Measurements from ENCODE around the gene TMEM242. TPM values are rescaled to one million over a fixed set of nuclear protein-coding genes. Genes with fewer than 3 reads are reported as not detected.
A peak's percentile ranks its signal among the peaks of the same experiment; 100 is the strongest.

TMEM242 gene
- total RNA-seq, 3 donors from 2014 or later: 10.0 to 14.1 (median 13.4) TPM

GRCh38 chr6:157304899-157305663 lies 18.2 kb downstream of the TMEM242 start:
- Histone ChIP-seq H3K4me1 (ENCODE audit: low read depth) (peaks cover 22% of the 10 kb centered on the region), H3K9me3 (no peaks in the 10 kb centered on the region), H3K4me3 (no peak overlapping the region), H3K36me3 (ENCODE audit: low read depth) (no peaks in the 10 kb centered on the region)
- ATAC-seq: peak; percentile 83
- DNase-seq: peak in 2 of 3 donors; percentile 42 to 68
- no peak for TF ChIP-seq CTCF (IDR thresholded peaks at IDR 0.05)
- intact Hi-C loops (cut with DNase I, micrococcal nuclease): no loop called here

GRCh38 chr6:157302736-157303135 lies 20.6 kb downstream of the TMEM242 start:
- no peak overlapping the region for H3K4me3 ChIP-seq
- H3K4me1 ChIP-seq (ENCODE audit: low read depth): peaks cover 22% of the 10 kb centered on the region
- ATAC-seq (peak; percentile 61), DNase-seq (peak in 1 of 3 donors; percentile 30)
- no peak for TF ChIP-seq CTCF (IDR thresholded peaks at IDR 0.05)
- intact Hi-C loops (cut with DNase I, micrococcal nuclease): no loop called here
- H3K36me3 ChIP-seq (ENCODE audit: low read depth): no peaks in the 10 kb centered on the region
- no peaks in the 10 kb centered on the region for H3K9me3 ChIP-seq

DNA sequence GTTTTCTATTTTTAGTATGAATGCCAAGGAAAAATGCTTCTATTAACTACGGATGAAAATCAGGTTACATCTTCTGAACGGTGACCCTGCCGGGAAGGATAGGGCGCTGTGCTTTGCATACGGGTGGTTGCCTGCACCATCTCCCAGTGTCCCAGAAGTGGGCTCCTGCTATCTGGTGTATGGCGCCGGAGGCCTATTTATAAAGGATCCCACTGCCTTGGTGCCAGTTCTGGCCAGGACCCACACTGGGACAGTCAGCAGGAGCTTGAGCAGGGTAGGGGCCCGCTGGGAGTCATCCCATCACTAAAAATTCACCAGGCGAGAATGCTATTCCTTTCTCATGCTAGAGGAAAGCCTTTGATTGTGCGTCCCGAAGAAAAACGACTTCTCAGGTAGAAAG lies 22.9 kb downstream of the TMEM242 start:
- DNase-seq (no peak), ATAC-seq (no peak)
- no peaks in the 10 kb centered on the region for H3K36me3 ChIP-seq (ENCODE audit: low read depth)
- no peak overlapping the region for H3K4me3 ChIP-seq
- intact Hi-C loops (cut with DNase I, micrococcal nuclease): no loop called here
- no peak for TF ChIP-seq CTCF (IDR thresholded peaks at IDR 0.05)
- H3K4me1 ChIP-seq (ENCODE audit: low read depth): peaks cover 15% of the 10 kb centered on the region
- H3K9me3 ChIP-seq: no peaks in the 10 kb centered on the region

- no peak for ATAC-seq
- Histone ChIP-seq H3K4me1 (ENCODE audit: low read depth) (peaks cover 10% of the 10 kb centered on the region), H3K9me3 (no peaks in the 10 kb centered on the region), H3K4me3 (no peak overlapping the region), H3K36me3 (ENCODE audit: low read depth) (no peaks in the 10 kb centered on the region)
- intact Hi-C loops (cut with DNase I, micrococcal nuclease): no loop called here
- no peak for TF ChIP-seq CTCF (IDR thresholded peaks at IDR 0.05)
- DNase-seq: no peak
Observed at GRCh38 chr6:157300006-157300405, 23.3 kb downstream of the TMEM242 start.

DNA sequence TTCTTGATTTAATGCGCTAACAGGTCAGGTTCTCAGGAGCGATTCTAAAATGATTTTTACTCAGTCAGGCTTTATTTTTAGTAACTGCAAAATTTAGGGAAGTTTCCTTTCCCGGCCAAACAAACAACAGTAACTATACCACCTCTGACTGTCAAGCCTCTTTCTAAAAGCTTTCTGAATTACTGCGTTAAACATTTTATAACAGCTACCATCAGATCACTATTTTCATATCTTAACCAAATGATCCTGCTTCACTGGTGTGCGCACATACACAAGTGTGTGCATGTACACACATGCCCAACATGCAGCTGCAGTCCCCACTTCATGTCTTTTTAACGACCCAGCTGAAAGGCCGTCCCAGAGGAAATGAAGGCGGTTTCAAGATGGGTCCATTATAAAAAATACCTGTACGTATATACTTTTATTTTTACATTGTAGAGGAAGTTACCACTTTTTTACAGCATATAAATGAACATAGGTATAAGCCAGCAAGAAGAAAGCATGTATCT lies 25.0 kb downstream of the TMEM242 start:
- no peak for TF ChIP-seq CTCF (IDR thresholded peaks at IDR 0.05)
- intact Hi-C loops (cut with DNase I, micrococcal nuclease): no loop called here
- H3K9me3 ChIP-seq: no peaks in the 10 kb centered on the region
- no peaks in the 10 kb centered on the region for H3K36me3 ChIP-seq (ENCODE audit: low read depth)
- H3K4me3 ChIP-seq: no peak overlapping the region
- ATAC-seq: no peak
- peaks cover 5% of the 10 kb centered on the region for H3K4me1 ChIP-seq (ENCODE audit: low read depth)
- no peak for DNase-seq

All from mucosa of descending colon (tissue), 3 donors.